ENCODE data around the gene SLC25A19. TPM values are rescaled to one million over a fixed set of nuclear protein-coding genes. Genes with fewer than 3 reads are reported as not detected.

Gene SLC25A19
- total and polyA plus RNA-seq, 10 donors: 12.4 to 32.5 (median 19.1) TPM

- 84 to 95% (median 93%) methylated on average over 6 of the region's 6 CpGs for WGBS, 5 donors
- Histone ChIP-seq H3K27ac (no peak overlapping the region), H3K36me3 (peaks cover 0 to 81% (median 25%) of the 10 kb centered on the region in 6 donors), H3K9me3 (no peaks in the 10 kb centered on the region), H3K4me3 (no peak overlapping the region), H3K4me1 (peaks cover under 1 to 15% (median 4%) of the 10 kb centered on the region in 6 donors), H3K27me3 (replicated peaks in 1 of 7) (no peaks in the 10 kb centered on the region)
- no peak for DNase-seq
- intact Hi-C loops (cut with DNase I; ENCODE audit: low total_unique reads): no loop called here
- TF ChIP-seq CTCF (IDR thresholded peaks at IDR 0.05 in 8 of 11, conservative IDR thresholded peaks at IDR 0.05 in 3 of 11): no peak
- no peak for TF ChIP-seq POLR2AphosphoS5 (IDR thresholded peaks at IDR 0.05)
- TF ChIP-seq POLR2A (IDR thresholded peaks at IDR 0.05): no peak
Measured at GRCh38 chr17:75277664-75278071, 11.6 kb downstream of the SLC25A19 start.

GRCh38 chr17:75273977-75274708 is 15.1 kb downstream of the SLC25A19 start:
- TF ChIP-seq POLR2A (IDR thresholded peaks at IDR 0.05): no peak
- no peak for TF ChIP-seq POLR2AphosphoS5 (IDR thresholded peaks at IDR 0.05)
- no peak for TF ChIP-seq CTCF (IDR thresholded peaks at IDR 0.05 in 8 of 11, conservative IDR thresholded peaks at IDR 0.05 in 3 of 11)
- Histone ChIP-seq H3K36me3 (peaks cover 0 to 48% (median 12%) of the 10 kb centered on the region in 6 donors), H3K27me3 (replicated peaks in 1 of 7) (no peaks in the 10 kb centered on the region), H3K27ac (no peak overlapping the region), H3K4me1 (peaks cover 16 to 43% (median 30%) of the 10 kb centered on the region in 6 donors), H3K4me3 (no peak overlapping the region), H3K9me3 (no peaks in the 10 kb centered on the region)
- intact Hi-C loops (cut with DNase I; ENCODE audit: low total_unique reads): no loop called here
- peak; percentile 31 for DNase-seq
- 69 to 82% (median 79%) methylated on average over 7 of the region's 7 CpGs for WGBS, 5 donors

- WGBS, 5 donors: 61 to 80% (median 66%) methylated on average over 3 of the region's 3 CpGs
- Histone ChIP-seq H3K27ac (peak overlapping the region in 2 of 8 donors; percentile 97 to 98), H3K36me3 (peaks cover 0 to 37% (median 7%) of the 10 kb centered on the region in 6 donors), H3K27me3 (replicated peaks in 1 of 7) (no peaks in the 10 kb centered on the region), H3K9me3 (no peaks in the 10 kb centered on the region), H3K4me1 (peaks cover 16 to 56% (median 39%) of the 10 kb centered on the region in 6 donors), H3K4me3 (no peak overlapping the region)
- intact Hi-C loops (cut with DNase I; ENCODE audit: low total_unique reads): no loop called here
- no peak for DNase-seq
- no peak for TF ChIP-seq POLR2AphosphoS5 (IDR thresholded peaks at IDR 0.05)
- TF ChIP-seq CTCF (IDR thresholded peaks at IDR 0.05 in 8 of 11, conservative IDR thresholded peaks at IDR 0.05 in 3 of 11): no peak
- TF ChIP-seq POLR2A (IDR thresholded peaks at IDR 0.05): no peak
Measured at GRCh38 chr17:75272848-75273184, 16.4 kb downstream of the SLC25A19 start.

GRCh38 chr17:75271955-75272847 is 17.0 kb downstream of the SLC25A19 start:
- intact Hi-C loops (cut with DNase I; ENCODE audit: low total_unique reads): no loop called here
- peak overlapping the region; percentile 15 to 90 (median 86) for H3K4me3 ChIP-seq
- peak overlapping the region; percentile 91 to 99 (median 97) for H3K27ac ChIP-seq
- 45 to 64% (median 55%) methylated on average over 19 to 24 of the region's 24 CpGs for WGBS, 5 donors
- H3K9me3 ChIP-seq: no peaks in the 10 kb centered on the region
- H3K36me3 ChIP-seq: peaks cover 0 to 36% (median 9%) of the 10 kb centered on the region in 6 donors
- peak; percentile 79 for DNase-seq
- H3K4me1 ChIP-seq: peaks cover 16 to 62% (median 45%) of the 10 kb centered on the region in 6 donors
- H3K27me3 ChIP-seq (replicated peaks in 1 of 7): no peaks in the 10 kb centered on the region
- TF ChIP-seq CTCF (IDR thresholded peaks at IDR 0.05 in 8 of 11, conservative IDR thresholded peaks at IDR 0.05 in 3 of 11): no peak
- TF ChIP-seq POLR2AphosphoS5 (IDR thresholded peaks at IDR 0.05): peak in 2 of 3 donors; percentile 3 to 12

Measured in spleen (tissue), 11 donors.